Measurements from ENCODE around the gene PLEKHJ1.
"Not testable (repeated sequence)": the region's sequence is repeated elsewhere in the genome, so short reads cannot be mapped to it uniquely, and the experiment has no call there.

Gene PLEKHJ1

GRCh38 chr19:2221250-2221831, 14.8 kb downstream of the PLEKHJ1 start:
- no peak for DNase-seq (ENCODE audit: low read depth in 2 of 2)

GRCh38 chr19:2219726-2220125, 16.4 kb downstream of the PLEKHJ1 start:
- no peak for DNase-seq (ENCODE audit: low read depth in 2 of 2)

DNA sequence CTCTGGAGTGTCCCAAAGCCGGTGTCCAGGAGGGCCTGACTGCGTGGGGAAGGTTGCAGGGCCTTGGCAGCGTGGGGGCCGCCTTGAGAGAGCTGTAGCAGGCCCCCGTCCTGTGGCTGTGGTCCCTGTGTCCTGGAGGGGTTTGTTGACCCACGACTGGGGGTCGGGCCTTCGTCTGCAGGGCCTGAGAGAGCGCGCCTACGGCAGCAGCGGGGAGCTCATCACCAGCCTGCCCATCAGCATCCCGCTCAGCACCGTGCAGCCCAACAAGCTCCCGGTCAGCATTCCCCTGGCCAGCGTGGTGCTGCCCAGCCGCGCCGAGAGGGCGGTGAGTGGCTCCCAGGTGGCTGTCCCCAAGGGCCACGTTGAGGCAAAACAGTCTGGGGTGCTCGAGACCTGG, 18.5 kb downstream of the PLEKHJ1 start:
- no peak for DNase-seq (ENCODE audit: low read depth in 2 of 2)

- no peak for DNase-seq (ENCODE audit: low read depth in 2 of 2)
These were observed 19.5 kb downstream of the PLEKHJ1 start for GRCh38 chr19:2216361-2217225.

- no peak for DNase-seq (ENCODE audit: low read depth in 2 of 2)
These were observed 20.8 kb downstream of the PLEKHJ1 start for GRCh38 chr19:2215281-2215751.

DNA sequence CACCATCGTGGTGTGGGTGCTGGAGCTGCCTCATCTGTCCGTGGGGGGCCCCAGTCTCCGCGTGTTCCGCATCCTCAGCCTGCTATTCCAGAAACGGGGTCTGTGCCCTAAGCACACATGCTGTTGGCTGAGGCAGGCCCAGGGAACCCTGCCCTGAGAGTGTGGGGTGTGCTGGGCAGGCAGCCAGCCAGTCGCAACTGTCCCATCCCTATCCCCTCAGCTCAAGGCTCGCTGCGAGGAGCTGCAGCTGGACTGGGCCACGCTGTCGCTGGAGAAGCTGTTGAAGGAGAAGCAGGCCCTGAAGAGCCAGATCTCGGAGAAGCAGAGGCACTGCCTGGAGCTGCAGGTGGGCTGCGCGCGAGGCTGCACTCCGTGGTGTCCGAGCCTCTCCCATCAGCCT, 21.9 kb downstream of the PLEKHJ1 start:
- DNase-seq (ENCODE audit: low read depth in 2 of 2): no peak

- DNase-seq (ENCODE audit: low read depth in 2 of 2): no peak
These were observed 22.3 kb downstream of the PLEKHJ1 start for GRCh38 chr19:2213799-2214198.

DNA sequence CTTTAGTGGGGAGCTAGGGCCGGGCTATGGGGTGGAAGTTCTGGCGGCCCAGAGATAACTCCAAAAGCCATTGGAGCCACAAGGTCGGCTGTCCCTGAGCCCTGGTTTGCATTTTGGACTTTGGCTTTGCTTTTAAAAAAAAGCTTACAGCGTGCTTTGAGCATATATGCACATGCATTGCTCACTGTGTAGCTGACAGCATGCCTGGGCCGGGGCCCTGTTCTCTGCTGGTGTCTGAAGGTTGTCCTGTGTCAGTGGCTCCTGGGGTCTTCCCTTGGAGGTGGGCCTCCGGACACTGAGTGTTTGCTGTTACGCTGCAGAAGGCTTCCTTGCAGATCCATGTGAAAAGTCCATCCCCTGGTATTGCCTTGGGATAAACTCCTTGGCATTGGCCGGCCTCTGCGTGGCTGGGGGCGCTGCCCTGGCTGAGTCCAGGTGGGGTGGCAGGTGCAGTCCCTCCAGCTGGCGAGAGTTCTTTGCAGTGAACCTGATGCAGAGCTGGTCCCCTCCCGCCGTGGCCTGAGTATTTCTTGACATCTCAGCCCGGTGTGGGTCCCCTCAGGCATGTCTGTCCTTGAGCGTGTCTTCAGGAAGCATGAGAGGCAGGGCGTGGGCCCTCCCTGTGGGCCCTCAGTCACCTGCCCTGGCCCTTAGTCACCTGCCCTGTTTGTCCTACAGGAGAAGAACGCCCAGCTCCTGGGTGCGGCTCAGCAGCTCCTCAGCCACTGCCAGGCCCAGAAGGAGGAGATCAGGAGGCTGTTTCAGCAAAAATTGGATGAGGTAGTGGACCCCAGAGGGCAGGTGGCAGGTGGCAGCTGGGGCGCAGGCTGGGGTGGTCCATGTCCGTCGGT, 23.0 kb downstream of the PLEKHJ1 start:
- DNase-seq (ENCODE audit: low read depth in 2 of 2): no peak

GRCh38 chr19:2210987-2211740, 25.0 kb downstream of the PLEKHJ1 start:
- DNase-seq (ENCODE audit: low read depth in 2 of 2): no peak

- no peak for DNase-seq (ENCODE audit: low read depth in 2 of 2)
These were observed 25.9 kb downstream of the PLEKHJ1 start for GRCh38 chr19:2210206-2210605.

DNA sequence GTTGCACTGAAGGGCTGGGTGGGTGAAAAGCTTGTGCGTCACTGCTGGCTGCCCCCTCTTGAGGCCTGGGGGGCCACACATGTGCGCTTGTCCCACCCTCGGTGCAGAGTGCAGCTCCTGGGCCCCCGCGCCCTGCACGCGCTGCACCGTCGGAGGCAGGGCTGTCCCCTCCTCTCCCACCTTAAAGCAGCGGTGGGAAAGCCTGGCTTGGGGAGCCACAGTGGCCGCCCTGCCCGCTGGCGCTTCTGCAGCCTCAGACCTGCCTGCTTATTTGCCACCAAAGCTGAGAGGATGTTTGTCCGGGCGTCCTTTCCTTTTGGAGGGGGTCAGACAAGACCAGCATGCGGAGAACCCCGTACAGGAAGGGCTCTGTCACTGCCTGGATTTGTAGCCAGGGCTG, 26.7 kb downstream of the PLEKHJ1 start:
- DNase-seq (ENCODE audit: low read depth in 2 of 2): no peak

DNA sequence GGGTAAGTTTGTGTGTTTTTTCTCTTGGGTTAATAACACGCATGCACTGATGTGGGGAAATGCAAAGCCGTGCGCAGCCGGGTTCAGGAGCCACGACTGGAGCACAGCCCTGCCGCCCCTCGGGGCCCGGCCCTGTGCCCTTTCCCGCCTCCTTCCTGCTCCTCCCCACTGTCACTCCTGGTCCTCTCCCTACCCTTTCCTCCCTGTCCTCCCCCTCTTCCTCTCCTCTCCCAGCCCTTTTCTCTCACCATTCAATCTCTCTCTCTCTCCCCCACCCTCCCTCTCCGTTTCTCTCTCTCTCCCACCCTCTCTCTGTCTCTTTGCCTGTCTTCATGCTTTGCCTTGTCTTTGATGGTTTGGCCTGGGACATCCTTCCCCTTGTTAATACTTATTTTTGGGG, 27.2 kb downstream of the PLEKHJ1 start:
- DNase-seq (ENCODE audit: low read depth in 2 of 2): no peak

DNA sequence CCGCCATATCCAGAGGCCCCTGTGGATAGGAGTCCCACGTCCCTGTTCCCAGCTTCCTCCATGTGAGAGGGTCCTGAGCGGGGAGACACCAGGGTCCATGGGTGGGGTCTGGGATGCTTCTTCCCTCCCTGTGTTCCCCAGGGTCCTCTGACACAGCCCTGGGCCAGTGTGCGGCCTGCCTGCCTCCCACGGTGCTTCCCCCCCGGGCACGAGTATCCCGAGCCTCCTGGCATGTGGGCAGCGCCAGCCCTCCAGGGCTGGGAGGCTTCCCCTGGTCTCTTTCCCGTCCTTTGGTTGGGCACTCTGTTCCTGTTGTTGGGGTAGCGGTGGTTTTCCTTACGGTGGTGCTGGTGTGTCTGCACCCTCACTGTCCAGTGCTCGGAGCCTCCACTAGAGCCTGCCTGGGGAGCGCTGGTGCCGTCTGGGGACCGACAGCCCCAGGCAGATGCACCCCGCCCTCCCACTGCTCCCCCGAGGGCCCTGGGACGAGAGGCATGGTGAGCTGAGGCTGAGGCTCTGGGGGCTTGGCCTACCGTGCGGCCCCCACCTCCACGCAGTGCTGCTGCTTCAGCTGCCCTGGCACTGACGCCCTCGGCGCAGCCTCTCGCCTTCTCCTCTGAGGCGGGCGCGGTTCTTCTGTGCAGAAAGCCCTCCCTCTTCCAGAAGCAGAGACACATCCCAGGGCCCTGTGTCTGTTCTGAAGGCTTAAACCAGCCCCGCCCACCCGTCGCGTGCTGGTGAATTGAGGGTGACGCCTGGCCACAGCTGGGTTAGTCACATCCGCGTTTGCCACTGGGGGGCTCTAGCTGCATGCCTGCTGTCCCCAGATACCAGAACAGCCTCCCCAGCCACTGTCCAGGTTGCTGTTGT, 27.9 kb downstream of the PLEKHJ1 start:
- DNase-seq (ENCODE audit: low read depth in 2 of 2): no peak

DNA sequence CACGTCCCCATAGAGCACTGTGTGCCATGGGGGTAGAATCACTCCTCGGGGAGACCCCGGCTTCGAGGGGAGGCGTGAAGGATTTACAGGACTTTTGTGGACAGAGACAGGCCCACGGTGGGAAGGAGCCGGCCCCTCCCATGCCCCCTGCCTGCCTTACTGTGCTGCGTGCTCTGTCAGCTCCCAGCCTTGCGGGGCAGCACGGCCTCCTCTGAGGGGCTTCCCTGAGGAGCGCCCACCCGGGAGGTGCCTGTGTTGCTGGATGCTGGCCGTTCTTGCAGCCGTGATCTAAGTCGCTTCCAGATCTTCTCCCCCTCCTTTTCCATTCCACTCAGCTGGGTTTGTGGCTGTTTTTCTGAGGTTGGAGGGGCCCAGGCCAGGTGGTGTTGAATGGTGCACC, 29.1 kb downstream of the PLEKHJ1 start:
- no peak for DNase-seq (ENCODE audit: low read depth in 2 of 2)

- DNase-seq (ENCODE audit: low read depth in 2 of 2): no peak
These were observed 33.8 kb downstream of the PLEKHJ1 start for GRCh38 chr19:2202366-2202765.

GRCh38 chr19:2201473-2202148, 34.5 kb downstream of the PLEKHJ1 start:
- no peak for DNase-seq (ENCODE audit: low read depth in 2 of 2)

DNA sequence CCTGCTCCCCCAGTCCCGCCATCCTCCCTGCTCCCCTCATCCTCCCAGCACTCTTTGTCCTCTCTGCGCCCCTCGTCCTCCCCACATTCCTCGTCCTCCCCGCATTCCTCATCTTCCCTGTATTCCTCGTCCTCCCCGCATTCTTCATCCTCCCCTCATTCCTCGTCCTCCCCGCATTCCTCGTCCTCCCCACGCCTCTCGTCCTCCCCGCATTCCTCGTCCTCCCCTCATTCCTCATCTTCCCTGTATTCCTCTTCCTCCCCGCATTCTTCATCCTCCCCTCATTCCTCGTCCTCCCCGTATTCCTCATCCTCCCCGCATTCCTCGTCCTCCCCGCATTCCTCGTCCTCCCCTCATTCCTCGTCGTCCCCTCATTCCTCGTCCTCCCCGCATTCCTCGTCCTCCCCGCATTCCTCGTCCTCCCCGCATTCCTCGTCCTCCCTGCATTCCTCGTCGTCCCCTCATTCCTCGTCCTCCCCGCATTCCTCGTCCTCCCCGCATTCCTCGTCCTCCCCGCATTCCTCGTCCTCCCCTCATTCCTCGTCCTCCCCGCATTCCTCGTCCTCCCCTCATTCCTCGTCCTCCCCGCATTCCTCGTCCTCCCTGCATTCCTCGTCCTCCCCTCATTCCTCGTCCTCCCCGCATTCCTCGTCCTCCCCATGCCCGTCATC, 35.4 kb downstream of the PLEKHJ1 start:
- not testable (repeated sequence) for DNase-seq (ENCODE audit: low read depth in 2 of 2)

DNA sequence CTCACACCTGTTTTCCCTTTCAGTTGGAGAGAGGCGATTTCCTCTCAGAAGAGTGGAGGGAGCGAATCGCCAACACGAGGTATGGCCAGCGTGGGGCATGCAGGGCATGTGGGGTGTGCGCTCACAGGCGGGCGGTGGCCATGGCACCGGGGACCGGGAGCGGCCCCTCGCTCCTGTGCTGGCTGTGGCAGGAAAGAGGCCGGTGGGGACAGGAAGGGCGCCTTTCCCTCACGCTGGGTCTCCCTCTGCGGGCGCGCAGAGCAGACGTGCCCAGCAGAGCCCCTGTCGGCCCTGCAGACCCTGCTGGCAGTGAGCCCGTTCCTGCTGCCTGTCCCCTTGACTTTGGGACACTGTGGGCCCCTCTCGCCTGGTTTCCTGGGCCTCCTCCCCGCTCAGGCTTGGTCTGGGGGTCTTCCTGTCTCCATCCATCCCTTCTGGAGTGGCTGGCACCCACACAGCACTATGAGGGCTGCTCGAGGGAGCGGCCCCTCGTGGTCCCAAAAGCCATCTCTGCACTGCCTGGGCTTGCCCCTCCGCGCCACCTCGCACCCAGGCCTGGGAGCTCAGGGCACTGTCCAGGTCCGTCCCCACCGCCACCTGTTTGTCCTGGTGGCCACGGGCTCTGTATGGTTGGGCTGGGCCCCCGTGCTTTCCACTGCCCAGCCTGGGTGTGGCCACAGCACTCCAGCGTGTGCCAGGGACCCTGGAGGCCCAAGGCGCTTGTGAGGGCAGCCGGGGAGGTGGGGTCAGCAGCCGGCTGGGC, 36.1 kb downstream of the PLEKHJ1 start:
- DNase-seq (ENCODE audit: low read depth in 2 of 2): no peak

- no peak for DNase-seq (ENCODE audit: low read depth in 2 of 2)
These were observed 36.9 kb downstream of the PLEKHJ1 start for GRCh38 chr19:2199215-2199614.

All from stimulated activated CD4-positive, alpha-beta T cell treated with anti-CD3 and anti-CD28 coated beads, Interleukin-15, amount 100 ng/mL, for 48 hours (primary cell).